ENCODE data around the gene TCF4. TPM values are rescaled to one million over a fixed set of nuclear protein-coding genes. Genes with fewer than 3 reads are reported as not detected.

Gene TCF4
- total and polyA plus RNA-seq, 2 donors (not counting 3 experiments of a cell fraction or from before 2014, with no cell fraction given) = 183 to 390 TPM

DNA sequence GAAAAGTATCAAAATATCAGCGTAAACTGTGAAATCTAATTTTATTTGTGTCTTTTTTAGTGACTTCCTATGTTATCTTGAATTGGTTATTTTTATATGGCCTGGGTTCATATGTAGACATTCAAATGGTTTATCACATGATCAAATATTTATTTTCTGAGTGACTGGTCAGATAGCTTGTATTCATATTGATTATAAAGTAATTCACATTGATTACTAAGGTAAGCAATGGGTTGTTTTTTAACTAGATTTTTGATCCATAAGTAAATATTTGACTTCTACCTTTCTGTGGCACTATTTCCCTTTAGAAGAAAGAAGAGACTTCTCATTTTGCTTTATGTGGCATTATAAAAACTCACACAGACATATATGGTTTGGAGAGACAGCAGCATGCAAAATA lies 260.5 kb downstream of the TCF4 start:
- H3K9ac ChIP-seq (replicated peaks; ENCODE audit: extremely low read depth, insufficient read depth, low read length) = peak overlapping the region; percentile 91
- peak overlapping the region; percentile 77 for H3K4me2 ChIP-seq (ENCODE audit: insufficient read depth, low read length)
- no peak for FAIRE-seq
- TF ChIP-seq MYC (IDR thresholded peaks at IDR 0.05; ENCODE audit: low read depth, low read length) (no peak), JUN (IDR thresholded peaks at IDR 0.05; ENCODE audit: borderline replicate concordance, insufficient read depth, insufficient read length, low read depth) (no peak), GATA2 (IDR thresholded peaks at IDR 0.05; ENCODE audit: insufficient read depth, insufficient read length, low read depth, low read length) (no peak), POLR2AphosphoS5 (IDR thresholded peaks at IDR 0.05; ENCODE audit: insufficient read depth, low read depth, low read length) (no peak), POLR2A (IDR thresholded peaks at IDR 0.05; ENCODE audit: low read depth, low read length) (no peak), EZH2 (IDR thresholded peaks at IDR 0.05; ENCODE audit: borderline replicate concordance, low read depth, low read length, severe bottlenecking) (no peak), FOS (IDR thresholded peaks at IDR 0.05; ENCODE audit: borderline replicate concordance, insufficient read depth, low read length) (no peak)
- TF ChIP-seq, protein P1, sequence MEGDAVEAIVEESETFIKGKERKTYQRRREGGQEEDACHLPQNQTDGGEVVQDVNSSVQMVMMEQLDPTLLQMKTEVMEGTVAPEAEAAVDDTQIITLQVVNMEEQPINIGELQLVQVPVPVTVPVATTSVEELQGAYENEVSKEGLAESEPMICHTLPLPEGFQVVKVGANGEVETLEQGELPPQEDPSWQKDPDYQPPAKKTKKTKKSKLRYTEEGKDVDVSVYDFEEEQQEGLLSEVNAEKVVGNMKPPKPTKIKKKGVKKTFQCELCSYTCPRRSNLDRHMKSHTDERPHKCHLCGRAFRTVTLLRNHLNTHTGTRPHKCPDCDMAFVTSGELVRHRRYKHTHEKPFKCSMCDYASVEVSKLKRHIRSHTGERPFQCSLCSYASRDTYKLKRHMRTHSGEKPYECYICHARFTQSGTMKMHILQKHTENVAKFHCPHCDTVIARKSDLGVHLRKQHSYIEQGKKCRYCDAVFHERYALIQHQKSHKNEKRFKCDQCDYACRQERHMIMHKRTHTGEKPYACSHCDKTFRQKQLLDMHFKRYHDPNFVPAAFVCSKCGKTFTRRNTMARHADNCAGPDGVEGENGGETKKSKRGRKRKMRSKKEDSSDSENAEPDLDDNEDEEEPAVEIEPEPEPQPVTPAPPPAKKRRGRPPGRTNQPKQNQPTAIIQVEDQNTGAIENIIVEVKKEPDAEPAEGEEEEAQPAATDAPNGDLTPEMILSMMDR (IDR thresholded peaks at IDR 0.05; ENCODE audit: extremely low read depth in 1 of 2, insufficient read depth in 1 of 2, low read depth in 1 of 2, low read length in 2 of 2) = no peak
- TF ChIP-seq, protein P2, sequence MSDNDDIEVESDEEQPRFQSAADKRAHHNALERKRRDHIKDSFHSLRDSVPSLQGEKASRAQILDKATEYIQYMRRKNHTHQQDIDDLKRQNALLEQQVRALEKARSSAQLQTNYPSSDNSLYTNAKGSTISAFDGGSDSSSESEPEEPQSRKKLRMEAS (IDR thresholded peaks at IDR 0.05; ENCODE audit: insufficient read depth, insufficient read length) = no peak
- peak overlapping the region; percentile 92 for H3K27ac ChIP-seq (ENCODE audit: insufficient read depth, low read depth, low read length)
- no peaks in the 10 kb centered on the region for H4K20me1 ChIP-seq (replicated peaks; ENCODE audit: control insufficient read depth, extremely low read depth, insufficient read depth, low read length)
- POLR2A ChIA-PET = no interaction called here
- H3K9me3 ChIP-seq (replicated peaks; ENCODE audit: control insufficient read depth, insufficient read depth, low read length) = no peaks in the 10 kb centered on the region
- DNase-seq (ENCODE audit: low read depth, low spot score) = no peak
- H3K36me3 ChIP-seq (ENCODE audit: control insufficient read depth in 2 of 2, extremely low read depth in 1 of 2, insufficient read depth in 2 of 2, low read length in 2 of 2) = no peaks in the 10 kb centered on the region
- no peak overlapping the region for H3K4me3 ChIP-seq (replicated peaks in 1 of 3; ENCODE audit: insufficient read depth in 1 of 3, low read depth in 1 of 3, low read length in 3 of 3)
- H3K79me2 ChIP-seq (ENCODE audit: control insufficient read depth, insufficient read depth, low read length) = peaks cover 54% of the 10 kb centered on the region
- intact Hi-C loops (cut with micrococcal nuclease) = loop anchor here (5.0 to 10.0 kb wide), 2 partner anchors 657 to 875 kb away; no protein-coding TSS in a partner anchor
- H2AFZ ChIP-seq (ENCODE audit: low read depth, low read length) = no peak overlapping the region
- CTCF ChIA-PET = no interaction called here
- H3K4me1 ChIP-seq (ENCODE audit: control insufficient read depth, extremely low read depth, insufficient read depth, low read length) = peaks cover 72% of the 10 kb centered on the region
- BruUV-seq (replicated peaks) = no TSS peak
- dilution Hi-C loops (cut with MboI; ENCODE audit: extremely low pct_ligation_motif_present, low sequenced_read_pairs) = no loop called here
- H3K27me3 ChIP-seq (ENCODE audit: control insufficient read depth in 2 of 2, insufficient read depth in 2 of 2, low read length in 2 of 2) = no peaks in the 10 kb centered on the region
- H3K9me1 ChIP-seq (replicated peaks; ENCODE audit: control insufficient read depth, extremely low read depth, insufficient read depth, low read length) = no peaks in the 10 kb centered on the region
